ENCODE results near the gene HCN4. TPM values are rescaled to one million over a fixed set of nuclear protein-coding genes. Genes with fewer than 3 reads are reported as not detected.
"Not testable (repeated sequence)": the region's sequence is repeated elsewhere in the genome, so short reads cannot be mapped to it uniquely, and the experiment has no call there.

HCN4 gene
- total RNA-seq, 2 donors from 2014 or later: 0.82 to 3.1 TPM

DNA sequence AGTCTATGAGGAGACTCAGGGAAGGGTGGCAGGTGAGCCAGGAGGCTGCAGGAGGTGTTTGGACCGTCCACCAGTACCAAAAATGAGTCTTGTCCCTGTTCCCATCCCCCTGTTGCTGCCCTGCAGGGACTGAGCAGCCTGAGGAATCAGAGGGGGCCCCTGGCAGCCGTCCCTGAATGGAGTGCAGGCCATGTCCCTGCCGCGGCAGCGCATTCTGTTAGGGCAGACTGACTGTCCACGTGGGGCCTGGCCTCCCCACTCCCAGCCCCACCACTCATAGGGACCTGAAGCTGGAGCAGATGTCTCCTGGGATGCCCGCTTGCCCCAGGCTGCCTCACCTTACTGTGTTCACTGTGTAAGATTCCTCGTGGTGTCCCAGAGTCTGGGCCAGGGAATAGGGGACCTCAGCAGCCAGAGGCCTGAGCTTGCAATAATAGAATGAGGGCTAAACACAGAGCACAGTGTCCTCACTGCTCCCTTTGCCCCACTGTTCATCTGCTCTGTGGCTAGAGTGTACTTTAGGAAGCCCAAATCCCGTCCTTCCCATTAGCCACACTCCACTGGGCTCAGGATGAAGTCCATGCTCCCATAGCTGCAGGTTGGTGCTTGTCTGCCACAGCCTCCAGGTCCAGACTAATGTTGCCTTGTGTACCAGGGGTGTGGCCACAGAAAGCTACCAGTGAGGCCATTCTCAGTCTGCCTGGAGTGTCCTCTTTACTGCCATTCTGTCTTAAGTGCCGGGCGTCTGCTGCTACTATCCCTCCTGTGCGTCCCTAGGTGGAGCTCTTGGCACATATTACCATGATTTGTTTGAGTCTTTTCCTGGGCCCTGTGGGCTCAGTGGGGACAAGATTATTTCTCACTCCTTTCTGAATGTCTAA is 63.2 kb downstream of the HCN4 start:
- no peak overlapping the region for H3K27ac Mint-ChIP-seq
- H3K4me1 Mint-ChIP-seq: no peaks in the 10 kb centered on the region
- peak; percentile 88 for DNase-seq

DNA sequence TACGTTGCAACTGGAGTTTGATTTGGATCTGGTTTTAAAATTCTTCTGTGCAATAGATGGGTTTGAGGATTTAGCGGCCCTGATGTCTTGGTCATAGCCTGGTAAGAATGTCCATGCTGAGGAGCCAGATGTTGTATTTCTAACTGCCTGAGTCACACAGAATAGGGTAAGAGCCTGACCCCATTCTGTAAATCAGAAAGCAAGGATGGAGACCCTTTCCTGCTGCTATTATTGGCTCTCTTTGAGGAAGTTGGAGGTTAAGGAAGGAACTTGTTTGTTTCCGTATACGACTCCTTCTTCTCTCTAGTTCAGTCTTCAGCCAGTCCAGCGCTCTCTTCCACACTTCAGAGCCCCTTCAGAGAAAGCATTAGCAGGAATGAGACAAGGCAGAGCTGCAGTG is 65.1 kb downstream of the HCN4 start:
- H3K27me3 Mint-ChIP-seq (ENCODE audit: insufficient read depth): no peaks in the 10 kb centered on the region
- no peak for DNase-seq
- H3K9me3 Mint-ChIP-seq: no peaks in the 10 kb centered on the region
- no peak overlapping the region for H3K27ac ChIP-seq (ENCODE audit: low read depth, low read length)
- no peak overlapping the region for H3K4me3 ChIP-seq (ENCODE audit: low read length)
- WGBS, 2 experiments (ENCODE audit: insufficient coverage in 1 of 2, insufficient read length in 1 of 2): 86 to 97% methylated on average over 1 to 5 of the region's 5 CpGs
- H3K4me1 ChIP-seq (ENCODE audit: control insufficient read depth, insufficient read depth, low read length): no peaks in the 10 kb centered on the region
- no peak overlapping the region for H3K9ac ChIP-seq (ENCODE audit: extremely low read depth, low read length, poor library complexity, severe bottlenecking)
- no peaks in the 10 kb centered on the region for H3K27me3 ChIP-seq (ENCODE audit: control insufficient read depth, insufficient read depth, low read length, poor library complexity, severe bottlenecking)
- no peaks in the 10 kb centered on the region for H3K4me1 Mint-ChIP-seq
- peaks cover 57% of the 10 kb centered on the region for H3K36me3 ChIP-seq (ENCODE audit: control insufficient read depth, insufficient read depth, low read length)
- no peaks in the 10 kb centered on the region for H3K9me3 ChIP-seq (ENCODE audit: control insufficient read depth, low read length)
- TF ChIP-seq, protein P1, sequence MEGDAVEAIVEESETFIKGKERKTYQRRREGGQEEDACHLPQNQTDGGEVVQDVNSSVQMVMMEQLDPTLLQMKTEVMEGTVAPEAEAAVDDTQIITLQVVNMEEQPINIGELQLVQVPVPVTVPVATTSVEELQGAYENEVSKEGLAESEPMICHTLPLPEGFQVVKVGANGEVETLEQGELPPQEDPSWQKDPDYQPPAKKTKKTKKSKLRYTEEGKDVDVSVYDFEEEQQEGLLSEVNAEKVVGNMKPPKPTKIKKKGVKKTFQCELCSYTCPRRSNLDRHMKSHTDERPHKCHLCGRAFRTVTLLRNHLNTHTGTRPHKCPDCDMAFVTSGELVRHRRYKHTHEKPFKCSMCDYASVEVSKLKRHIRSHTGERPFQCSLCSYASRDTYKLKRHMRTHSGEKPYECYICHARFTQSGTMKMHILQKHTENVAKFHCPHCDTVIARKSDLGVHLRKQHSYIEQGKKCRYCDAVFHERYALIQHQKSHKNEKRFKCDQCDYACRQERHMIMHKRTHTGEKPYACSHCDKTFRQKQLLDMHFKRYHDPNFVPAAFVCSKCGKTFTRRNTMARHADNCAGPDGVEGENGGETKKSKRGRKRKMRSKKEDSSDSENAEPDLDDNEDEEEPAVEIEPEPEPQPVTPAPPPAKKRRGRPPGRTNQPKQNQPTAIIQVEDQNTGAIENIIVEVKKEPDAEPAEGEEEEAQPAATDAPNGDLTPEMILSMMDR (conservative IDR thresholded peaks at IDR 0.05): no peak
- H3K27ac Mint-ChIP-seq: no peak overlapping the region
- H3K36me3 Mint-ChIP-seq (ENCODE audit: low read depth): peaks cover 58% of the 10 kb centered on the region
- no peak overlapping the region for H3K4me3 Mint-ChIP-seq

More for the DNA sequence above, 63.2 kb downstream of the HCN4 start:
- 48 to 69% methylated on average over 5 to 12 of the region's 12 CpGs for WGBS, 2 experiments (ENCODE audit: insufficient coverage in 1 of 2, insufficient read length in 1 of 2)
- Mint-ChIP-seq H3K36me3 (ENCODE audit: low read depth) (peaks cover 44% of the 10 kb centered on the region), H3K4me3 (no peak overlapping the region), H3K27me3 (ENCODE audit: insufficient read depth) (no peaks in the 10 kb centered on the region), H3K9me3 (no peaks in the 10 kb centered on the region)
- Histone ChIP-seq H3K4me3 (ENCODE audit: low read length) (no peak overlapping the region), H3K9me3 (ENCODE audit: control insufficient read depth, low read length) (no peaks in the 10 kb centered on the region), H3K36me3 (ENCODE audit: control insufficient read depth, insufficient read depth, low read length) (peaks cover 39% of the 10 kb centered on the region), H3K9ac (ENCODE audit: extremely low read depth, low read length, poor library complexity, severe bottlenecking) (no peak overlapping the region), H3K27me3 (ENCODE audit: control insufficient read depth, insufficient read depth, low read length, poor library complexity, severe bottlenecking) (no peaks in the 10 kb centered on the region), H3K4me1 (ENCODE audit: control insufficient read depth, insufficient read depth, low read length) (no peaks in the 10 kb centered on the region), H3K27ac (ENCODE audit: low read depth, low read length) (peak overlapping the region; percentile 38)
- TF ChIP-seq, protein P1 (conservative IDR thresholded peaks at IDR 0.05): peak; percentile 90

DNA sequence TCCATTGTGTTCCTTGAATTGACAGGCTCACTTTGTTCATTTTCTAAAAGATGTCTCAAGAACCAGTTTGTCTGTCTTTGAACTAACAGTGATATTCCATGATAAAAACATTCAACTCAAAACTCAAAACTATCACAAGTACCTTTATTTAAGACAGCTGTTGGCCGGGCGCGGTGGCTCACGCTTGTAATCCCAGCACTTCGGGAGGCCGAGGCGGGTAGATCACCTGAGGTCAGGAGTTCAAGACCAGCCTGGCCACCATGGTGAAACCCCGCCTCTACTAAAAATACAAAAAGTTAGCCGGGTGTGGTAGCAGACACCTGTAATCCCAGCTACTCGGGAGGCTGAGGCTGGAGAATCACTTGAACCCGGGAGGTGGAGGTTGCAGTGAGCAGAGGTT is 68.5 kb downstream of the HCN4 start:
- H3K4me1 ChIP-seq (ENCODE audit: control insufficient read depth, insufficient read depth, low read length); H3K9me3 ChIP-seq (ENCODE audit: control insufficient read depth, low read length); H3K27me3 ChIP-seq (ENCODE audit: control insufficient read depth, insufficient read depth, low read length, poor library complexity, severe bottlenecking); H3K27ac Mint-ChIP-seq; H3K4me1 Mint-ChIP-seq; DNase-seq; H3K9ac ChIP-seq (ENCODE audit: extremely low read depth, low read length, poor library complexity, severe bottlenecking); H3K9me3 Mint-ChIP-seq; H3K4me3 Mint-ChIP-seq; H3K4me3 ChIP-seq (ENCODE audit: low read length); H3K27me3 Mint-ChIP-seq (ENCODE audit: insufficient read depth); H3K27ac ChIP-seq (ENCODE audit: low read depth, low read length): not testable (repeated sequence)
- 88 to 95% methylated on average over 9 to 11 of the region's 11 CpGs for WGBS, 2 experiments (ENCODE audit: insufficient coverage in 1 of 2, insufficient read length in 1 of 2)
- H3K36me3 Mint-ChIP-seq (ENCODE audit: low read depth): peaks cover 76% of the 10 kb centered on the region
- H3K36me3 ChIP-seq (ENCODE audit: control insufficient read depth, insufficient read depth, low read length): peaks cover 74% of the 10 kb centered on the region
